GM18861 (cell line): Measurements from ENCODE around the gene NPAS3.

Experiments
- ATAC-seq: cut with Tn5 transposase; IDR thresholded peaks from one replicate; pipeline ENCODE4 v1.9.1; 2021; ENCODE audit not compliant: unreplicated experiment

Gene NPAS3

DNA sequence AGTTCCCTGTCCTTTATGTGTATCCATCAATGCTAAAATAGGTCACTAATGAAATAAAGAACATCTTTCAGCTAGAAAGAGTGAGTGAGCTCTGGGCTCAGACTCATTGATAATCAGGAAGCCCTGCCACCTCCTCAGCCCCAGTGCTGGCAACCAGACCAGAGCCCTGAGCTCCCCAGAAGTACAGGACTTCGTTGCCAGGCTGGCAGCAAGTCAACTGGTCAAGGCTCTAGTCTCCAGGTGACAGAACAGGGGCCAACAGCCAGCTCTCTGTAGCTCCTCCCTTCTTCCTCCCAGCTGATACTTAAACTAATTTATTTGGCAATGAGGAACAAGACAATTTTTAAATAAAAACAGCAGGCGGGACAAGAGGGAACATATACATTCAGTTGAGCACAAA is 866.9 kb downstream of the NPAS3 start:
- ATAC-seq, result no peak

DNA sequence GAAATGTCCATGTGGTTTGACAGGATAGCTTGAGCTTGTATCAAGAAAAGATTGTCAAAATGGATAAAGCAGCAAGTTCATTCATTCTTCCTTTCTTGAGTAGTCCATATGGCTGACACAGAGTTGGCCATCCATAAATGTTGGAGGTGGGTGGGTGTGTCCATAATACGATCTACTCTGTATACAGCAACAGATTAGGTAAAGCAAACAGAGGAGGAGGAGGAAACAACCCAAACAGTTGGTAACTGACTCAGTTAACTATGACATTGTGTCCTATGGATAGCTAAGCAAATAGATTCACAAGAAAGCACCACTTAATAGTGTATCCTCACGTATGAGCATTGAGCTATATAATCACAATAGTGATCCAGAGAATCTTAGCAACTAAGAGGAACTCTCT is 868.2 kb downstream of the NPAS3 start:
- ATAC-seq, result no peak

DNA sequence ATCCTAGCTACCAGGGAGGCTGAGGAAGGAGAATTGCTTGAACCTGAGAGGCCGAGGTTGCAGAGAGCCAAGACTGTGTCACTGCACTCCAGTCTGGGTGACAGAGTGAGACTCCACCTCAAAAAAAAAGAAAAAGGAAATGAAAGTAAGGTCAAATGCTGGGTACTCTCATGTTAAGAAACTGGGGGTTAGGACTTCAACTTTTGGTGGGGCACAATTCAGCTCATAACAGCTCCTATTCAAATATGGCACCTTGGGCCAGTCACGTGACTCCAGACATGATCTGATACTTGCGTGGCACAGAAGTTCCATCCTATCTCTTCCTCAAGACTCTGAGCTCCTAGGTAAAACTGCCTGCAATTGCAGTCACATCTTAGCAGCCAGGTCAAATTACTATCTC is 869.5 kb downstream of the NPAS3 start:
- no peak for ATAC-seq

DNA sequence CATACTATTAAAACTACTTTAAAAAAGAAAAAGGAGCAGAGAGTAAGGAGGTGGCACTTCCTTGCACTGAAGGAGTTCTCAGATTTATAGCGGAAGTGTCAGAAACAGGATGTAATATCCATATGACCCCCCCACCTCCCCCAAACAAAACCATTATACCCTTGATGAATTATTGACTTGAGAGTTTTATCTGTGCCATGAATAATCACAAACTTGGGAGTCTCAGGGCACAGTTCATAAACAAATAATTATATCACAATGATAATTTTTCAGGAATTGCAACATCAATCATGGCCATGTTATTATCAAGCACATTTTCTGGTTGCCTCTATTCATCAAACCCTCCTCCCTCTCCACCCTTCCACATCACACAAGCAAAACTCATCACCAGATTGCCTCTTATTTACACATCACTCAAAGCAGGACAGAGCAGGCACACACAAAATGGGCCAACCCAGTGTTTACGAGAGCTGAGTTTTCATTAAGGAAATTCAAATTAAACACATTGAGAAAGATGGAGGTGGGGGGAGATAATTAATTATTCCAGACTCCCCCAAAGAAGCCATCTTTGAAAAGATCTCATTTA is 870.8 kb downstream of the NPAS3 start:
- ATAC-seq, result no peak

DNA sequence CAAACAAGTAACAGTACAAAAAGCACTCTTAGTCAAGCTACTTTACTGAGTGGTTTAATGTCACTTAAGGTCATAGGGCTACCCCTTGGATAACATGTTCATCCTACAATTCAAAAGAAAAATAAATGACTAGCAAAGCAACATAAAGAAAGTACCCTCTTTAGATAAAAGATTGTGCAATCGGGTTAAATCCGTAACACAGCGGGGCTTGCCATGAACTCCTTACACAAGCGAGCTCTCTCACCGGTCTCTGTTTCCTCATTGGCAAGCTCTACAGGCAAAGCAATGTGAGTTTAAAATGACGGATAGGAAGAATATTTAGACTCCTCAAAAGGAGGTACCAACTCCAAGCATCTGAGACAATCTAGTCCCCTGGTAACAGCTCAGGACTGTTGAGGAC is 871.6 kb downstream of the NPAS3 start:
- no peak for ATAC-seq

DNA sequence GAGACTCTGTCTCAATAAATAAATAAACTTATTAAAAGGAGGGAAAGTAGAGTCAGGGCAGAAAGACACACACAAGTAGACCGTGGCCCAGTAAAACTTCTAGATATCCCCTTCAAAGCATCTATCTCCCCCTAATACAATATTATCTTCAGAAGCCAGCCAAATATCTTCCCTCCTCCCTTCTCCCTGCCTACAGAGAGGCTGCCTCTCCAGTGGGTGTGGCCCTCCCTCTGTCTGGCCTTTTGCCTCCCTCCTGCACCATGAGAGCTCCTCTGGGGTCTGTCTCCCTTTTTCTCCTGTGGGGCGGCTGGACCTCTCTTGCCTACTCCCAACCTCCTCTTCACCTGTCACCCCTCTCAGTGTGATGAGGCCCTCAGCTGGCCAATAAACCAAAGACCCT is 873.0 kb downstream of the NPAS3 start:
- no peak for ATAC-seq

DNA sequence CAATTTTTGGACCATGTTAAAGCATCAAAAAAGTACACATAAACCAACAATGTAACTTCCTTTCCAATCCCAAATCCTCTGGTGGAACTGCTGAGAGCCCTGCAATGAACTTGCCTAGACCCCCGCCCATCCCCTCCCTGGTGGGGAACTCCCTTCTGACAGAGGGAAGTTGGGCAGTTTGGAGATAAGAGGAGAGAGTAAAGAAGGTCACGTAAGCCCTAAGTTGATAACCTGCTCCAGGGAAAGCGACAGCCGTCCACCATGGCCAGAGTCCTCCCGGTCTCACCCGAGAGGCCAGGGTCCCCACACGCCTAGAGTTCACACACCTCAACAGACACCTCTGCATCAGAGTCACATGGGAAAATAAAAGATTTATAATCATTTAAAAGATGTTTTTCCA is 873.5 kb downstream of the NPAS3 start:
- ATAC-seq, result no peak

DNA sequence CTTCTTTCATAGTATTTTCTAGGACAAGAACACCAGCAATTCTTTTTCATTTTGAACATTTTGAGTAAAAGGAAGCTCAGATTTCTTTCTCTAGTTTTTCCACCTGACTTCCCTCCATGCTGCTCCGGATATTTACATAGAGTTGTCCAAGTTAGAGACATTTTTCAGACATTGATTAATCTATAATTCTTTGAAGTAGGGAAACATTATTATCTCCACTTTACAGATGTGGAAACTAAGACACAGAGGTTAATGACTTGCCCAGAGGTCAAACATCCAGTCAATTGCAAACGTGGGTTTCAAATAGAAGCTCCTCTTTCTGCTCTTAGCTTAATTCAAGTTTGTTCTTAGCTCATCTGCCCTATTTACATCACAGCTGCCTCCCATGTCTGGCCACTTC is 873.9 kb downstream of the NPAS3 start:
- no peak for ATAC-seq

DNA sequence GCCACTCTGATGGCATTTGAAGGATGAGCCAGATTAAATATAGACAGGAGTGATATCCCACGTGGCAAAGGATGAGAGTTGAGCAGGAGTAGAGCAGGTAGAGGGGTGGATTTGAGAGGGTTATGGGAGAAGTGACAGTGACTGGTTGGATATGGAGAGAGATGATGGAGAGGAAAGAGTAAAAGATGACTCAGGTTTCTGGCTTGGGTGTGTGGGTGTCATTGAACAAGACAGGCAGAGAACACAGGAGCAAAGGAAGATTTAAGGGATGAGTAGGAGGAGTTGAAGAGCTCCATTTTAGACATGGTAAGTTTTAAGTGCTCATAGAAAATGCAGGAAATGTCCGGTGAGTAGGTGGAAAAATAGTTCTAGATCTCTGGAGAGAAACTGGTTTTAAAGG is 875.3 kb downstream of the NPAS3 start:
- no peak for ATAC-seq

DNA sequence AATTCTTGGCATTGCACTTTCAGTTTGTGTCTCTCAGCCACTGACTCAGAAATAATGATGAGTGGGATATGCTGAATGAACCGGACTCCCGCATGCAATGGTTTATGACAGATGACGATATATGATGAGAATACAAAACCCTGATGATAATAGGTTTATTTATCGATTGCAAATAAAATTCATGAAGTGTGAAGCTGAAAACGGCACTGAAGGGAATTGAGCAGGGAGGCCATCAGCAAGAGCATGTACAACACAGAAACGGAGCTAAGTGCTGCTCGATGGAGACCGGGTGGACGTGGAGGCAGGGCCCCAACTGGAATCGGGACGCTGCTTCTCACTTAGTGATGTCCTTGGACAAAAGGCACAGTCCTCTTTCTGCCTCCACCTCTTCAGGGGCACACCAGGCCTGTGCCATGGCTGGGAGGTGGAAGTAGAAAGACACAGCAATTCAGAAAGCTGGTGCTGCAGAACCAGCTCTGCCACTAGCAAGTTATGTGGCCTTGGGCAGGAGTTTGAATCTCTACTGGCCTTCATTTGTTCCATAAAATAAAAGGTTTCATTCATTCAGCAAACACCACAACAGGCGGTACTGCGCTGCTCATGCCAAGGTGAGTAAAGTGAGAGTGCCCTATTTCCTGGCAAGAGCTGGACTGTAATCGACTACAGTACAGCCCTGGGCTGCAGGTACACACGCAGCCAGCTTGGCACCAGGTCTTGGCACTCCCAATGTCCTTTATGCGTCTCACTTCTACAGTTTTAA is 895.2 kb downstream of the NPAS3 start:
- no peak for ATAC-seq

DNA sequence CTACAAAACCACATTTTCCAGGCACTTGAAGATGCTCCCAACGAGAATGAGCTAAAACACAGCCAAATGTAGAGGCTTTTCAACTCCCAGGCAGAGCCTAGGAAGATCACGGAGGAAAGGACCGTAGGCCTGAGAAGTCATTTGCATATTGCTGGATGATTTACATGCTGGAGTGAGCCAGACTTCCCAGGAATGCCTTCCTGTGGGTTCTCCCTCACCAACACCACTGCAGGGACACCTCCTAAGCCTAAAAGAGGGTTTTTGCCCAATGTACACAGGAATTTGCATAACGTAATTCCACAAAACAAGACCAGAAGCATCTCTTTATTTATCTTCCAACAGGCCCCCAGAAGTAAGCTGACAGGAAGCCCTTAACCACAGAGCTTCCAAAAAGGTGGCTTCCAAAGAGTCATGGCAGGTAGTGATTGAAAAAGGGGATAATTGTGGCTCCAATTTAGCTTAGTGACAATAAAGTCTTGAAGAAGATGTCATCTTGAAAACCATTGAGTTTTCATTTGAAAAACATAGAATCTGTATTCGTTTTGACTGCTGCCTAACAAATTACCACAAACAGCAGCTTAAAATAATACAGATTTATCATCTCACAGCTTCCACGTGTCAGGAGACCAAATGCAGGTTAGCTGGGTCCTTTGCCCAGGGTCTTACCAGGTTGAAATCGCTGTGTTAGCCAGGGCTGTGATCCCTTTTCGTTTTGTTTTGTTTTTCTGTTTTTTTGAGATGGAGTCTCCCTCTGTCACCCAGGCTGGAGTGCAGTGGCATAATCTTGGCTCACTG is 896.0 kb downstream of the NPAS3 start:
- no peak for ATAC-seq

DNA sequence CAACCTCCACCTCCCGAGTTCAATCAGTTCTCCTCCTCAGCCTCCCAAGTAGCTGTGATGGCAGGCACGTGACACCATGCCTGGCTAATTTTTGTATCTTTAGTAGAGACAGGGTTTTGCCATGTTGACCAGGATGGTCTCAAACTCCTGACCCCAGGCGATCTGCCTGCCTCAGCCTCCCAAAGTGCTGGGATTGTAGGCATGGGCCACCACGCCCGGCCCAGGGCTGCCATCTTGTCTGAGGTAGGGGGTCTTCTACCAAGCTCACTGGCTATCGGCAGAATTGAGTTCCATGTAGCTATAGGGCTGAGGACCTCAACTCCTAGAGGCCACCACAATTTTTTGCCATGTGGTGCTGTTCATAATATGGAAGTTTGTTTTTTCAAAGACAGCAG is 896.6 kb downstream of the NPAS3 start:
- ATAC-seq, result no peak

DNA sequence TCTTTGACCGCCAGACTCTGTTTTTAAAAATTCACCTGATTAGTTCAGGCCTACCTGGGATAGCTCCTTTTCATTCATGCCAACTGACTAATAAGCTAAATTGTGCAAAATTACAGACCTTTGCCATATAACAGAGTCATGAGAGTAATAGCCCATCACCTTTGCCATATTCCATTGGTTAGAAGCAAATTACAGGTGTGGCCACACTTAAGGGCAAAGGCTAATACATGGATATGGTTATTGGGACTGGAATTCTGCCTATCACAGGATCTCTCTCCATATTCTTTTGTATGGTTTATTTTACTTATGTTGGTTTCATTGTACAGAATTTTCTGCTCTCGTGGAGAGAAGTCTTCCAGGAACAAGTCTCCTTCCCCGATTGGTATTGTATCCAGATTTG is 897.0 kb downstream of the NPAS3 start:
- ATAC-seq, result no peak

DNA sequence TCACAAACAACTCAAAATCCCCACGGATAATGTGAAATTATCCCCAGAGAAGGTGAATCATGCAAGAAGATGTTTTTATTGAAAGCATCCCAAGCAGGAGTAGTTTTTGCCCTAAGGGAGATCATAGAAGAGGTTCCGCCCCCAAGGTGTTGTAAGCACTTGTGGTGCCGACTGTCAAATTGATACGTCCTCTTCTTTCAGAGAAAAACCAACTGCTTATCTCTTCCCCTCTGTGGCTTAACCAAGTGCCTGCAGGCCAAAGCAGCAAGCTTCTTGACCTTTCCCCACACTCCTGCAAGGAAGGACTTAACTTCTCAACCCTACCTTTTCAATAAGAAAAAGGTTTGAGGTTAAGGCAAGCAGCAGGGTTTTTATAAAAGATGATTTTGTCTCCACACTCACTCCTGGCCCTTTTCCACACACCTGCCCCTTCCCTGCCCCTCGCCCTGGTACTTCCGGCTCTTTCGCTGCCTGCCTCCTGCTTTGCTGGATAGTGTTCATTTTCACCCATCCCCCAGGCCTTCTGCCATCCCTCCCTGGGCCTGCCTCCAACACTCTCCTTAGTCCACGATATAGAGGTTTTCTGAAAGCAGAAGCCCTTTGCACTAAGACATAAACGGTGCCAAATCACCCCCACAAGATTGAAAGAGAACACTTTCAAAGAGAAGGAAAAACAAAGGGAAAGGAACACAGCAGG is 897.7 kb downstream of the NPAS3 start:
- ATAC-seq, result no peak

DNA sequence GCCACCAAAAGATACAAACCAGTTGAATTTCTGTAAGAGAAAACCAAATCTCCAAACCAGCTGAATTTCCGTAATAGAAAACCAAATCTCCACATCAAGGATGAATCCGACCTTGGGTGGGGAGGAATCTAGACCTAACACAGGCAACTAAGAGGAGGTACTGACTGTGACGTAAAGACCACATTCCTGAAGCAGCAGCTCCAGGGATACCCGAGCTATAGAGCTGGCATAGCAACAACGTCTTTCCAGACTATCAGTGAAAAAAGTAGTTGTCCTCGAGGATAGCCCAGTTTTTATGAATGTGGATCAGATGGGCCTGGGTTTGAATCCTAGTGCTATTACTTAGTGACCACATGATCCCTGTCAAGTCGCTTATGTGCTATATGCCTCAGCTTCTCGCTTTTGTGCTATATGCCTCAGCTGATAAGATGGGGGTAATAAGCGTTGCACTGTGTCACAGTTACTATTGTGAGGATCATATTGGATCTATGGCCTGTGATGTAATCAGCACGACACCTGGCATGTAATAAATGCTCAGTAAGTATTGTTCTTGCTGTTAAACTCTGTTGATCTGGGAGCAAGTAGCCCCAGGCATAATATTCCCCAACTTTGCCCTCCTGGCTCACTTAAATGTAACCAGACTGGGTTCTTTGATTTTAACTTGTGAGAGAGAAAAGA is 898.4 kb downstream of the NPAS3 start:
- ATAC-seq, result no peak

DNA sequence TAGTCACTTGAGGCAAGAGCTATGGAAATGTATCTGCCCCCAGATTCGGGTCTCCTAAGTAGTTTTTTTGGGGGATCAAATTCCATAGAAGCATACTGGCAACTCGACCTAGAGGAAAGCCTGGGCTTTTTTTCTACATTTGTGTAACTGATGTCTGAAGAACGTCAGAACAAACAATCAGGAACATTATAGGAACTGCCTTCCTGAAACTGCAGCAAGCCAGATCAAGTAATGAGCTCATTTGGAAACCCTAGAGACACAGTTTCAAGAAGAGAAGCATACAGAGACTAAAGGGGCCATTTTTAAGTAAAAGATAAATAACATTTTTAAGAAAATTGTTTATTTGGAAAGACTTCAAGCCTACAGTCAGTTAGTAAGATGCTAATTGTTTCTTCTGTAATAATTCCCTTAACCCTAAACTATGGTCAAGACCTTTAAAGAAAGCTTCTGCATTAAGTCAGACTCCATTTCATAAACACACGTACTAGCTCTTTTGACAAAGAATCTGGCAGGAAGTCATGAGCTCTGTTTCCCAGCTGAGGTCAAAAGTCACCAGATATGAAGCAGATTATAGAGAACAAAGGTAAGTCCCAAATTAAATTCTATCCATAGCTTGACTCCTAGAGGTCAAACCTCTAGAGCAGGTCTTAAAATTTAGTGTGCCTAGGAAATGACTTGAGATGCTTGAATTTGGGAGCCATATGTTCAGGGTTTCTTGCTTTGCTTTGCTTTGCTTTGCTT is 899.4 kb downstream of the NPAS3 start:
- no peak for ATAC-seq

DNA sequence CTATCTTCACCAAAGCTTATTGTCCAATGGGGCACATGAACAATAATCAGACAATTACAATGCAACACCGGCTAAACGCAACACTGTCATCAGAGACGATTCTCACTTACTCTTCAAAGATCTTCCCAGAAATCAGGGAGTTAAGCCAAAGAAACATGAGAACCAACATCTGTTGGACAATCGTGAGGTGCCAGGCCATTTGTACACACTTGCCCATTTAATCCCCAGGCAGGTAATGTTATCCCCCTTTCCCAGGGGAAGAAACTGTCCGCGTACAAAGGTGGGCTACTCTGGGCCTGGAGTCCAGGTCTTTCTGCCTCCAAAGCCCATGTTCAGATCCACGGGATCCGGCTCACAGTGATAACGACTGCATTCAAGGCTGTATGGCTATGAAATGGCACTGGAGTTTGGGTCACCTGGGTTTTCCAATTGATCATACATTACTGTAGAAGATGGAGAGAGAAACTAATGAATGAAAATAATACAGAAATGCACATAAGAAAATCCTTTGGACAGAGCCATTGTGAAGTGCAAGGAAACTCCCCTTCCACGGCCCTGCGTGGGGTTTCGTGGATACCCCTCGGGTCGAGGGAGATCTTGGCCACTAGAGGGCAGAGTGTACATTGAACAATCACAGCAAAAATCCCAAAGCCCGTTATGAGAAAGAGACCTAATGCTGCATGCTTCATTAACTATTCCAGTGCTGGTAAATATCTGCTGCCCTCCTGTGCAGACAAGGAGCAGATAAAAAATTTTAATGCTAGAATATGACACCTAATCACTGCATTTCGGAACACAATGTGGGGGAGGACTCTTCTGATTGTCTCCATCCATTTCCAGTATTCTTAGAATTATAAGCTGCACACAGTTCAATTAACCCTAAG is 900.8 kb downstream of the NPAS3 start:
- no peak for ATAC-seq

DNA sequence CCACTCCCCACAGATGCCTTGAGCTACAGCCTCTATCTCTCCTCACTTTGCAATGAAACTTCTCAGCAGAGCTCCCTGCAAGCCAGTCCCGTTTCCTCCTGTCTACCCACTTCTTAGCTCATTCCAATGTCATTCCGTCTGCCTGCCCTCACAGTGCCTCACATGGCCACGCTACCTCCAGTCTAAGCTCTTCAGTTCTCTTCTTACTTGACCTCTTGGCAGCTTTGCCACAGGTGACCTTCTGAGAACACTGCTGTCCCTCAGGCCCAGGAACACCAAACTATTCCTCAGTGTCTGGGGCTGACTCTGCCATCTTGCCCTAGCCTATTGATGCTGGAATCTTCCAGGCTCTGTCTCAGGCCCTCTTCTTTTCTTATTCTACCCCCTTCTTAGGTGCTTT is 902.1 kb downstream of the NPAS3 start:
- no peak for ATAC-seq

DNA sequence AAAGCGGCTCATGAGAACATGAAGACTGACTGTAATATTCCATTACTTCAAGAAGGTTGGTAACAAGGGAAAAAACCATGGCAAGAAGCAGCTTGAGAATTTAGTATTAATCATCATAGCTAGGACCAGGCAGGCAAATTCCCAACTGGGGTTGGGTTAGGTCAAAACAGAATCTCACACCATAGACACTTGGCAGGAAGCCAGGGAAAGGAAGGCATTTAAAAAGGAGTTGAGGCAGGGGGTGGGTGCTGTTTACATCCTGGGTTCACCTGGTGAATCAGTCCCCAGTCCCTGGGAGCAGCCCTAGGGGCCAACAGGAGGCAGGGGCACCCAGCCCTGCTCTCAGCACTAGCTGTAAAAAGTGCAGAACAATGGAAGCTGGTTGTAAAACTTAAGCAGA is 903.6 kb downstream of the NPAS3 start:
- no peak for ATAC-seq
